ENCODE measurements around the gene AMHR2.

The AMHR2 gene

GRCh38 chr12:53474077-53474476 is 50.4 kb downstream of the AMHR2 start:
- no peaks in the 10 kb centered on the region for H3K9me3 ChIP-seq (ENCODE audit: control insufficient read depth, insufficient read depth, low read depth, low read length)
- H3K36me3 ChIP-seq (ENCODE audit: control insufficient read depth in 2 of 2, insufficient read depth in 1 of 2, low read length in 2 of 2): peaks cover 95 to 98% of the 10 kb centered on the region in 2 experiments
- no peak overlapping the region for H3K27ac ChIP-seq (ENCODE audit: extremely low read depth, low read depth, low read length)
- no peak overlapping the region for H3K4me3 ChIP-seq (ENCODE audit: low read depth, low read length)
- ChIA-PET CTCF (interaction anchor here (0.7 to 4.6 kb wide), 2 partner anchors 8 to 122 kb away, joined by 4 to 25 read pairs; no protein-coding TSS in a partner anchor), POLR2A (interaction anchor here (1.1 to 2.6 kb wide), 3 partner anchors 9 to 27 kb away, joined by 5 to 16 read pairs (median 6); partner anchors contain the start of gene TARBP2)
- no peak for TF ChIP-seq GLI2 (tag by site-specific recombination; IDR thresholded peaks at IDR 0.05; ENCODE audit: borderline replicate concordance, low read depth)
- no peak for TF ChIP-seq ZNF184 (tag by site-specific recombination; IDR thresholded peaks at IDR 0.05)
- TF ChIP-seq PRDM6 (tag by site-specific recombination; IDR thresholded peaks at IDR 0.05): no peak
- TF ChIP-seq SP3 (tag by site-specific recombination; IDR thresholded peaks at IDR 0.05): no peak
- TF ChIP-seq ZNF513 (tag by site-specific recombination; IDR thresholded peaks at IDR 0.05): no peak
- TF ChIP-seq INSM2 (tag by site-specific recombination; IDR thresholded peaks at IDR 0.05): no peak
- TF ChIP-seq, protein P1, sequence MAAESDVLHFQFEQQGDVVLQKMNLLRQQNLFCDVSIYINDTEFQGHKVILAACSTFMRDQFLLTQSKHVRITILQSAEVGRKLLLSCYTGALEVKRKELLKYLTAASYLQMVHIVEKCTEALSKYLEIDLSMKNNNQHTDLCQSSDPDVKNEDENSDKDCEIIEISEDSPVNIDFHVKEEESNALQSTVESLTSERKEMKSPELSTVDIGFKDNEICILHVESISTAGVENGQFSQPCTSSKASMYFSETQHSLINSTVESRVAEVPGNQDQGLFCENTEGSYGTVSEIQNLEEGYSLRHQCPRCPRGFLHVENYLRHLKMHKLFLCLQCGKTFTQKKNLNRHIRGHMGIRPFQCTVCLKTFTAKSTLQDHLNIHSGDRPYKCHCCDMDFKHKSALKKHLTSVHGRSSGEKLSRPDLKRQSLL (tag by site-specific recombination; IDR thresholded peaks at IDR 0.05): no peak
- no peak for TF ChIP-seq ZNF776 (tag by site-specific recombination; IDR thresholded peaks at IDR 0.05; ENCODE audit: borderline replicate concordance)
- TF ChIP-seq ZNF394 (tag by site-specific recombination; IDR thresholded peaks at IDR 0.05; ENCODE audit: borderline replicate concordance): no peak
- no peak for TF ChIP-seq ZNF837 (tag by site-specific recombination; IDR thresholded peaks at IDR 0.05)
- no peak for TF ChIP-seq HOXA7 (CRISPR knock-in tag; IDR thresholded peaks at IDR 0.05; ENCODE audit: borderline replicate concordance)
- TF ChIP-seq ZSCAN30 (tag by site-specific recombination; IDR thresholded peaks at IDR 0.05): no peak
- TF ChIP-seq TCF7L2 (IDR thresholded peaks at IDR 0.05; ENCODE audit: borderline replicate concordance, low read depth, low read length): no peak
- TF ChIP-seq, protein P2, sequence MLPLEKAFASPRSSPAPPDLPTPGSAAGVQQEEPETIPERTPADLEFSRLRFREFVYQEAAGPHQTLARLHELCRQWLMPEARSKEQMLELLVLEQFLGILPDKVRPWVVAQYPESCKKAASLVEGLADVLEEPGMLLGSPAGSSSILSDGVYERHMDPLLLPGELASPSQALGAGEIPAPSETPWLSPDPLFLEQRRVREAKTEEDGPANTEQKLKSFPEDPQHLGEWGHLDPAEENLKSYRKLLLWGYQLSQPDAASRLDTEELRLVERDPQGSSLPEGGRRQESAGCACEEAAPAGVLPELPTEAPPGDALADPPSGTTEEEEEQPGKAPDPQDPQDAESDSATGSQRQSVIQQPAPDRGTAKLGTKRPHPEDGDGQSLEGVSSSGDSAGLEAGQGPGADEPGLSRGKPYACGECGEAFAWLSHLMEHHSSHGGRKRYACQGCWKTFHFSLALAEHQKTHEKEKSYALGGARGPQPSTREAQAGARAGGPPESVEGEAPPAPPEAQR (tag by site-specific recombination; IDR thresholded peaks at IDR 0.05): no peak
- no peak for TF ChIP-seq ZNF362 (tag by site-specific recombination; IDR thresholded peaks at IDR 0.05)
- no peak for TF ChIP-seq WT1 (tag by site-specific recombination; IDR thresholded peaks at IDR 0.05)
- H3K4me1 ChIP-seq (ENCODE audit: control insufficient read depth, insufficient read depth, low read length): no peaks in the 10 kb centered on the region

Data from HEK293 (cell line).